GM23338 (cell line): ENCODE data around the gene PCA3. TPM values are rescaled to one million over a fixed set of nuclear protein-coding genes. Genes with fewer than 3 reads are reported as not detected.

Experiments used
- ATAC-seq: fragments of 200-7000 bp; cut with Tn5 transposase; 3 replicates; pipeline ENCODE4 v1.9.1; 2020
- DNase-seq: peaks from one replicate; pipeline ENCODE4 v3.0.0-alpha.2; 2015; ENCODE audit warnings: low spot score
- H2AFZ ChIP-seq: fragments of 200-600 bp; sonication (generic); 2 replicates; pipeline ENCODE4 v1.8.0; 2016; ENCODE audit warnings: antibody characterized with exemption, mild to moderate bottlenecking, moderate library complexity
- H3F3A ChIP-seq: fragments of 200-600 bp; sonication (generic); replicated peaks from 2 replicates; pipeline ENCODE4 v1.8.0; 2017; ENCODE audit warnings: antibody characterized with exemption, mixed run types, low read depth
- H3K27ac ChIP-seq: fragments of 200-600 bp; sonication (generic); 2 replicates; pipeline ENCODE4 v1.6.1; 2016; ENCODE audit warnings: low read depth
- H3K27me3 ChIP-seq: fragments of 200-600 bp; sonication (generic); 2 replicates; pipeline ENCODE4 v1.8.0; 2016; ENCODE audit warnings: mild to moderate bottlenecking, mixed run types, moderate library complexity; ENCODE audit not compliant: insufficient read depth
- H3K36me3 ChIP-seq: fragments of 200-600 bp; sonication (generic); 2 replicates; pipeline ENCODE4 v1.8.0; 2016; ENCODE audit warnings: mild to moderate bottlenecking; ENCODE audit not compliant: insufficient read depth
- H3K4me1 ChIP-seq: fragments of 200-600 bp; sonication (generic); 2 replicates; pipeline ENCODE4 v1.8.0; 2016; ENCODE audit warnings: mild to moderate bottlenecking, moderate library complexity; ENCODE audit not compliant: insufficient read depth
- H3K4me2 ChIP-seq: fragments of 200-600 bp; sonication (generic); 2 replicates; pipeline ENCODE4 v1.7.1; 2017; ENCODE audit warnings: mixed run types
- H3K4me3 ChIP-seq: fragments of 200-600 bp; sonication (generic); 2 replicates; pipeline ENCODE4 v1.6.1; 2016; ENCODE audit warnings: mixed run types
- H3K79me2 ChIP-seq: fragments of 200-600 bp; sonication (generic); replicated peaks from 2 replicates; pipeline ENCODE4 v1.8.0; 2017; ENCODE audit warnings: mild to moderate bottlenecking; ENCODE audit not compliant: insufficient read depth
- H3K9me2 ChIP-seq: fragments of 200-600 bp; sonication (generic); 2 replicates; pipeline ENCODE4 v1.8.0; 2017; ENCODE audit not compliant: insufficient read depth
- H4K20me1 ChIP-seq: fragments of 200-600 bp; sonication (generic); replicated peaks from 2 replicates; pipeline ENCODE4 v1.8.0; 2017; ENCODE audit warnings: mild to moderate bottlenecking; ENCODE audit not compliant: insufficient read depth
- H3K27ac Mint-ChIP-seq: 2 replicates; pipeline ENCODE4 v1.8.0; 2020; ENCODE audit warnings: inconsistent platforms, mild to moderate bottlenecking, moderate library complexity, mixed read lengths
- H3K27me3 Mint-ChIP-seq: 3 replicates; pipeline ENCODE4 v1.8.0; 2022; ENCODE audit warnings: low read depth, mild to moderate bottlenecking, moderate library complexity, mixed read lengths, inconsistent platforms; ENCODE audit not compliant: insufficient read depth, poor library complexity
- H3K36me3 Mint-ChIP-seq: 3 replicates; pipeline ENCODE4 v1.8.0; 2021; ENCODE audit warnings: low read depth, mild to moderate bottlenecking, inconsistent platforms, moderate library complexity, mixed read lengths
- H3K4me1 Mint-ChIP-seq: 3 replicates; pipeline ENCODE4 v1.8.0; 2020; ENCODE audit warnings: mild to moderate bottlenecking, inconsistent platforms, mixed read lengths
- H3K4me3 Mint-ChIP-seq: 3 replicates; pipeline ENCODE4 v1.8.0; 2021; ENCODE audit warnings: moderate library complexity, mild to moderate bottlenecking, inconsistent platforms, mixed read lengths
- H3K9me3 Mint-ChIP-seq: 3 replicates; pipeline ENCODE4 v1.8.0; 2020; ENCODE audit warnings: moderate library complexity, mild to moderate bottlenecking, inconsistent platforms, mixed read lengths
- CREB1 ChIP-seq: fragments of 250-450 bp; sonication (Bioruptor Pico); IDR thresholded peaks from 2 replicates; pipeline ENCODE4 v1.5.0; 2020; ENCODE audit warnings: low read depth, mild to moderate bottlenecking, moderate library complexity
- CTCF ChIP-seq, 2 experiments: fragments of 200-600 bp in 1 of 2; sonication (generic) in 1 of 2; conservative IDR thresholded peaks; 2 replicates each; pipeline versions ENCODE4 v1.5.1 to v1.6.1; 2016 to 2017; ENCODE audit warnings: antibody characterized with exemption in 2 of 2, low read depth in 2 of 2, mild to moderate bottlenecking in 2 of 2, moderate library complexity in 1 of 2
- ETS1 ChIP-seq: IDR thresholded peaks from 2 replicates; pipeline ENCODE4 v1.6.1; 2016; ENCODE audit warnings: antibody characterized with exemption
- EZH2 ChIP-seq: fragments of 200-600 bp; sonication (generic); IDR thresholded peaks from one replicate; pipeline ENCODE4 v1.8.0; 2017; ENCODE audit warnings: antibody characterized with exemption, mild to moderate bottlenecking, low read depth; ENCODE audit not compliant: unreplicated experiment
- EZH2phosphoT487 ChIP-seq: fragments of 200-600 bp; sonication (generic); IDR thresholded peaks from one replicate; pipeline ENCODE4 v1.8.1; 2018; ENCODE audit warnings: antibody characterized with exemption; ENCODE audit not compliant: unreplicated experiment
- JUNB ChIP-seq: IDR thresholded peaks from one replicate; pipeline ENCODE4 v1.6.1; 2016; ENCODE audit warnings: antibody characterized with exemption; ENCODE audit not compliant: unreplicated experiment
- NANOG ChIP-seq: IDR thresholded peaks from 2 replicates; pipeline ENCODE4 v1.6.1; 2016; ENCODE audit warnings: antibody characterized with exemption, borderline replicate concordance
- POLR2AphosphoS5 ChIP-seq: IDR thresholded peaks from 2 replicates; pipeline ENCODE4 v1.6.1; 2016; ENCODE audit warnings: antibody characterized with exemption, low read depth
- STAT1 ChIP-seq: IDR thresholded peaks from one replicate; pipeline ENCODE4 v1.6.1; 2016; ENCODE audit warnings: antibody characterized with exemption; ENCODE audit not compliant: unreplicated experiment
- ZNF114 ChIP-seq: fragments of 250-450 bp; sonication (Bioruptor Pico); IDR thresholded peaks from 2 replicates; pipeline ENCODE4 v1.5.0; 2020; ENCODE audit warnings: mild to moderate bottlenecking, moderate library complexity
- ZNF331 ChIP-seq: fragments of 250-450 bp; sonication (Bioruptor Pico); IDR thresholded peaks from 2 replicates; pipeline ENCODE4 v1.5.0; 2020; ENCODE audit warnings: low read depth, mild to moderate bottlenecking, moderate library complexity
- ZNF462 ChIP-seq: fragments of 250-450 bp; sonication (Bioruptor Pico); IDR thresholded peaks from 2 replicates; pipeline ENCODE4 v1.5.0; 2020; ENCODE audit warnings: mild to moderate bottlenecking, moderate library complexity
- polyA plus RNA-seq: library from polyadenylated mRNA; unstranded; fragments of >200 nt; fragmentation: Nextera tagmentation; extraction: Ambion mirVana; gene quantifications from 2 replicates; pipeline ENCODE4 v1.2.1, GENCODE V29; 2016
- total RNA-seq: library from RNA; depleted of rRNA; stranded (reverse); fragments of >200 nt; shearing (Covaris generic); gene quantifications from 2 replicates; pipeline ENCODE4 v1.2.3, GENCODE V29; 2014

Gene PCA3
- total and polyA plus RNA-seq, 2 experiments from 2014 or later, result 0.28 to 0.76 TPM

- no peak for TF ChIP-seq JUNB
- no peak for TF ChIP-seq CREB1 (CRISPR knock-in tag)
- no peak for TF ChIP-seq CTCF (conservative IDR thresholded peaks at IDR 0.05; ENCODE audit: low read depth in 2 of 2)
- no peak for TF ChIP-seq ZNF114 (CRISPR knock-in tag)
- no peak for TF ChIP-seq NANOG
- no peak for TF ChIP-seq ZNF331 (CRISPR knock-in tag)
- TF ChIP-seq EZH2, result no peak
- no peak for TF ChIP-seq EZH2phosphoT487
Observed at GRCh38 chr9:76828447-76828846, 64.2 kb downstream of the PCA3 start (continued).

- peaks cover 4% of the 10 kb centered on the region for H3K27me3 Mint-ChIP-seq
- Histone ChIP-seq H3K4me3 (no peak overlapping the region), H3K27ac (peak overlapping the region; percentile 48), H3K36me3 (no peaks in the 10 kb centered on the region), H3K27me3 (no peaks in the 10 kb centered on the region), H3K79me2 (no peaks in the 10 kb centered on the region), H3F3A (no peaks in the 10 kb centered on the region), H3K4me2 (no peak overlapping the region; the same call in none of the 2 replicates), H2AFZ (no peak overlapping the region), H3K4me1 (peaks cover 15% of the 10 kb centered on the region), H3K9me2 (no peaks in the 10 kb centered on the region), H4K20me1 (no peaks in the 10 kb centered on the region)
- H3K4me1 Mint-ChIP-seq, result peaks cover 17% of the 10 kb centered on the region
- H3K4me3 Mint-ChIP-seq, result no peak overlapping the region
- H3K36me3 Mint-ChIP-seq, result no peaks in the 10 kb centered on the region
- no peaks in the 10 kb centered on the region for H3K9me3 Mint-ChIP-seq
- H3K27ac Mint-ChIP-seq, result peak overlapping the region; percentile 41
- DNase-seq, result no peak
- no peak for ATAC-seq
- TF ChIP-seq STAT1 (no peak), CREB1 (CRISPR knock-in tag) (no peak), POLR2AphosphoS5 (no peak), ZNF114 (CRISPR knock-in tag) (no peak), ZNF331 (CRISPR knock-in tag) (no peak), CTCF (conservative IDR thresholded peaks at IDR 0.05; ENCODE audit: low read depth in 2 of 2) (no peak), JUNB (no peak), ZNF462 (no peak), EZH2phosphoT487 (no peak), NANOG (no peak), ETS1 (no peak)
Observed at GRCh38 chr9:76835571-76836283, 71.5 kb downstream of the PCA3 start.
